GM21737 (cell line): Measurements from ENCODE around the gene CHD8.

ENCODE experiments used
- ATAC-seq: cut with Tn5 transposase; IDR thresholded peaks from one replicate; pipeline ENCODE4 v1.9.1; 2021; ENCODE audit warnings: mild to moderate bottlenecking, moderate library complexity; ENCODE audit not compliant: unreplicated experiment

Gene CHD8

DNA sequence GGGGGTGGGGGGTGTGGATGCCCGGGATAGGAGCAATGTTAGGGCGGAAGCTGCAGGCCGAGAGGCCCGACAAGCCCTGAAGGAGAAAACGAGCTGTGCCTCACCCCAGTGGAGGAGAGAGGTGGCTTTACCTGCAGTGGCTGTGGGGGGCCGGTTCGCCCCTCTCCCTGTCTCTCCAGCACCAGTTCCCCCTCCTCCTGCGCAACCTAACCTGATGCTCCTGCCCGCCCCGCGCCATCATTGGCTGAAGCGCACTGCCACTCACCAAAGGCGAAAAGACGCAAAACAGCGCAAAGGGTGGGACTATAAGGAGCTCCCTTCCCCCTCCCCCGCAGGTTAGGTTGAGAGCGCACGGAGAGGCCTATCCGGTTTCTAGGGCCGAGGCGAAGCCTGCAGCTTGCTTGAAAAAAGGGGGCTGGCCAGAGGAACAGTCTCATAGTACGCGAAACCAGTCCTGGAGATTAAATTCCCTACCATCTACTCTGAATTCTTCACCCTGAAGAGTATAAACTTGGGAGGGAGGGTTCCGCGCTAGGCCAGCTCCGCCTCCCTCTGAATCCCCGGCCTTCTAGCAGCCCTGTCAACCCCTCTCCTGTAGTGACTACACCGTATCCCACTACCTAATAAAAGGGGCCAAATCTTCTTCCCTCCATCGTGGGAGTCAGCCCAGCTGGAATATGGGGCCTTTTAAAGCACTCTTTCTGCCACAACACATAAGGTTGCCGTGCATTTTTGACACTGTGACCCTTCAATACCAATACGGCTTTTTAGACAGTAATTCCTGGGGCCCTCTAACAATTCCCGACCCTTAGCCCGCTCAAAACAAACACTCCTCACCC is 18.6 kb downstream of the CHD8 start:
- peak; percentile 97 for ATAC-seq

DNA sequence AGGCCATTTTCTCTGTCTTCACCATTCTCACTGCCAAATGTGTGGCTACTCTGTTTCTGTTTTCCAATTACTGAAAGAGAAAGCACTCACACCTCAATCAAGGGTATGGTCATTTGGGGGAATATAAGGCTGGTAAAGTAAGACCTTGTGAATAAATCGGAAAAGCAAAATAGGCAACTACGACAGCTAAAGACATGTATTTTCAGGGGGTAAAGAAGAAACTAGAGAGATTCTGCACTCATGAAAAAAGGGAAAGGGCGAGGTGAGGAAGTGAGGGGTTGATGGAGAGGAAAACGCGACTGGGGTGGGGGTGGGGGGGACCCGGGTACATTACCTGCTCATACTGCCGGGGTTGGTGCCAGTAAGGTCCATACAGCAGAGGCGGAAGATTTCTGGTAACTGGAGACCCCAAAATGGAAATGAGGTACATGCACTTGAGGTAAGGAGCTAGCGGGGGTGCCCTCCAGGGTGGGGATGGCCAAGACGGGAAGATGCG is 19.3 kb downstream of the CHD8 start:
- no peak for ATAC-seq

DNA sequence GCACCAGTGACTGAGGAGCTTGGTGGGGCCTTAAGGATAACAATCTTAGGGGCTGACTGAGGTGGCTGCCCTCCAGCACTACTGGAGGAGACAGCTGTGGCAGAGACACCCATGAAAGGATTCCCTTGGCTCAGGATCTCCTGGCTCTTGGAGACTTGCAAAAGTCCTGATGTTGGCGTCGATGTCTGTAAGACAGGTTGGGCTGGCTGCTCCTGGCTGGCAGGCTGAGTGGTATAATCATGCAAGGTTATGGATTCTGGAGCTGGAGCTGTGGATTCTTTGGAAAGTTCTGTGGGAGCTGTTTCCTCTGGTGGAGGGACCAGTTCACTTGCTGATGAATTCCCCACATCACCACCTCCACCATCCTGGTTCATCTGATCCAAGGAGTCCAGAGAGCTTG is 24.8 kb downstream of the CHD8 start:
- ATAC-seq: no peak

GRCh38 chr14:21428930-21429329 is 27.0 kb downstream of the CHD8 start:
- ATAC-seq: no peak

- ATAC-seq: no peak
Measured at GRCh38 chr14:21426692-21427091, 29.2 kb downstream of the CHD8 start.

GRCh38 chr14:21419528-21419927 is 36.4 kb downstream of the CHD8 start:
- ATAC-seq: no peak

GRCh38 chr14:21415329-21415728 is 40.6 kb downstream of the CHD8 start:
- no peak for ATAC-seq

DNA sequence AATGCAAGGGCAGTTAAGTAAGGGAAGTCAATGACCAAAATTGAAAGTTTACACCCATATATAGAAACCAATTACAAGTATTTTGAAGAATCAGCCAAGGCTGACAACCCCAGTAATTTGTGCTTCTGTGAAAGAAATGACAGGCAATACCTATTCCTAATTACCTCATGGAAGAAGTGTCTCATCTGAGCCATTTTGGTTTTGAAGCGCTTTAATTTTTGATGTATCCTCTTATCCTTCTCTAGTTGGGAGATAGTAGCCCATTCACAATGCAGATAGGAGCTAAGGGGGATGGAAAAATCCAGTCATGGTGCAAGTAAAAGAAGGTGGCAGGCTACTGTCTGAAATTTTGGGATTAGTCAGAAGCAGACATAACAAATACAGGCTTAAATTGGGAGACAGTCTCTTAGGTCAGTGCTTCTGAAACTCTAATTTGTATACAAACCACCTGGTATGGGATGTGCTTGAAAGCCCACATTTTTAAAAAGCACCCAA is 41.7 kb downstream of the CHD8 start:
- no peak for ATAC-seq

GRCh38 chr14:21408147-21408546 is 47.8 kb downstream of the CHD8 start:
- no peak for ATAC-seq

GRCh38 chr14:21406213-21406612 is 49.7 kb downstream of the CHD8 start:
- ATAC-seq: no peak

- ATAC-seq: no peak
Measured at GRCh38 chr14:21405097-21405496, 50.8 kb downstream of the CHD8 start.

DNA sequence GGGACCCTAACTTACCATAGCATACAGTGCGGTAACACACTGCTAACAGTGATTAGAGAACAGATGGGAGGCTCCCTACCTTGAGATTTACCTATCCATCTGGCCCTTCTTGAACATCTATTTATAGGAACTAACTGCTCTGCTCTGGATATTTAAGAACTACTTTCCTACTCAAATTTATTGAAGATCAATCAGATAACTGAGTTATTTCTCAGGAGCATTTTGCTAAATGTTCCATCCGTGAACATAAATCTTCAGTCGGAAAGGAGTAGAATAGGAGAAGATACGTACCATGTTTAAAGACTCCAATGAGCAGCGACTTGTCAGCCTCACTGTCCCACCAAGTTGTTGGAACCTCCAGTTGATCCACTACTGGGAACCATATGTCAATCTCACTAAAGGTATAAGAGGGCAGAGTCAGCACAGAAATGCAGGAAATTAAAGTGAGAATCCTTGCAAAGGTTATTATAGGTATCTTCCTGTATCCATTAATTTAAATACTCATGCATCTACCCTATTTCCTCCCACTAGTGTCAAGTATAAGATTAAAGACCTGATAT is 56.5 kb downstream of the CHD8 start:
- no peak for ATAC-seq

DNA sequence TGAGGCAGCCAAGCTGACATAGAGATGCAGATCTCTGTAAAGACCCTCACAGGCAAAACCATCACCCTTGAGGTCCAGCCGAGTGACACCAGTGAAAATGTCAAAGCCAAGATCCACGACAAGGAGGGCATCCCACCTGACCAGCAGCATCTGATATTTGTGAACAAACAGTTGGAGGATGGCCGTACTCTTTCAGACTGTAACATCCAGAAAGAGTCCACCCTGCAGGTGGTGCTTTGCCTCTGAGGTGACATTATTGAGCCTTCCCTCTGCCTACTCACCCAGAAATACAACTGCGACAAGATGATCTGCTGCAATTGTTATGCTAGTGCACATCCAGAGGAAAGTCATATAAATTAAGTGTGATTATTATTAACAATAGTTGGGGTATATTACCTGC is 57.0 kb downstream of the CHD8 start:
- ATAC-seq: no peak

GRCh38 chr14:21395450-21395849 is 60.5 kb downstream of the CHD8 start:
- no peak for ATAC-seq

- no peak for ATAC-seq
Measured at GRCh38 chr14:21385188-21385904, 70.6 kb downstream of the CHD8 start.

- peak; percentile 8 for ATAC-seq
Measured at GRCh38 chr14:21384494-21384851, 71.5 kb downstream of the CHD8 start.

DNA sequence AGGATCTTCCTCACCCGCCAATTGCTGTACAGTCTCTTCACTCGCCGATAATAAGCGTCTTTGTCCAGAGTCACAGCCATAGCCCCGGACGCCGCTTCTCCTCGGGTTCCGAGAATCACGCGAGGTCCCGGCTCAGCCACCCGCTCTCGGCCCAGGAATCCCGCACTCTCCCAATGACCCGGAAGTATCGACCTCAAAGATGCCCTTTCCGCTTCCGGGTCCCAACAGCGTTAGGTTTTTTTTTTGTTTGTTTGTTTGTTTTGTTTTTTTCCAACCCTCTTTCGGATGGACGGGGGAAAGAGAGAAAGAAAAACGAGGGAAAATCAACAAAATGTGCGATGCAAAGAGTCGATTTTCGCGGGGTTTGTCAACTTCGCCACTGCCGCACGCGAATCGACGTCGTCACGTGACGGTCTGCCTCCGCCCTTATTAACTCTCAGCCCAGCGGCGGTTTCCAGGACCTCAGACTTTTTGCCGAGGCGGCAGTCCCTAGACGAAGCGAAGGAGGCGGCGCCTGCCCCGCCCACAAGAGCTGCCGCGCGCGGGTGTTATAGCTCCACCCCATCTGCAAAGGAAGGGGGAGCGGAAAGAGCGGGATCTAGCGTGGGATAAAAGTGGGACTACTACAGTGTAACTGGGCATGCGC is 72.0 kb downstream of the CHD8 start, which contains the start of gene SUPT16H:
TSS of gene SUPT16H (minus strand) at position 172 of the 646 bp plus-strand sequence. CDS start at position 80, 92 bp downstream.
- peak; percentile 85 for ATAC-seq

- ATAC-seq: no peak
Measured at GRCh38 chr14:21382886-21383847, 72.8 kb downstream of the CHD8 start.

- ATAC-seq: no peak
Measured at GRCh38 chr14:21382095-21382494, 73.8 kb downstream of the CHD8 start.

DNA sequence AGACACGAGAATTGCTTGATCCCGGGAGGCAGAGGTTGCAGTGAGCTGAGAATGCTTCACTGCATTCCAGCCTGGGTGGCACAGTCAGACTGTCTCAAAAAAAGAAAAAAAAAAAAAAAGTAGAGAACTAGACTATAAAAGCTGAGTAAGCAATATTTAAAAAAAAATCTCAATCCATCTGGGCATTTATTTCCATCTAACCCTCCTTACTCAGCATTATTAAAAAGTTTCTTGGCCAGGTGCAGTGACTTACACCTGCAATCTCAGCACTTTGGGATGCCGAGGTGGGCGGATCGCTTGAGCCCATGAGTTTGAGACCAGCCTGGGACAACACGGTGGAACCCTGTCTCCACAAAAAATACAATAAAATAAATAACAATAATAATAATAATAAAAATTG is 76.6 kb downstream of the CHD8 start:
- no peak for ATAC-seq
